Endothelial cell of umbilical vein (primary cell): Measurements from ENCODE around the gene USH2A. TPM values are rescaled to one million over a fixed set of nuclear protein-coding genes. Genes with fewer than 3 reads are reported as not detected.
"Not testable (repeated sequence)": the region's sequence is repeated elsewhere in the genome, so short reads cannot be mapped to it uniquely, and the experiment has no call there.

Source experiments
- BruUV-seq: library from RNA; stranded (reverse); fragments of 400-500 nt; replicated peaks from 2 replicates; lab custom pipeline; 2021; lab: Mats Ljungman, UMichigan
- CTCF ChIA-PET: fragments of 300-600, 350-600 bp; sonication (Branson Sonifier 250); formaldehyde crosslinking; loops from one replicate; lab custom pipeline; 2021; ENCODE audit warnings: antibody characterized with exemption, inconsistent platforms; lab: Charles Lee
- POLR2A ChIA-PET: fragments of 300-600, 350-600 bp; sonication (Branson Sonifier 250); formaldehyde crosslinking; loops from one replicate; lab custom pipeline; 2021; ENCODE audit warnings: antibody characterized with exemption, inconsistent platforms; lab: Charles Lee
- DNase-seq: peaks from one replicate; pipeline ENCODE4 v3.0.0-alpha.2; 2011; ENCODE audit warnings: low read depth, low spot score
- FAIRE-seq: peaks from 2 replicates; lab custom pipeline; 2011; peaks lifted over from hg19 to GRCh38; lab: Jason Lieb, UNC
- H2AFZ ChIP-seq: 2 replicates; pipeline ENCODE4 v1.6.0; 2012; ENCODE audit warnings: low read depth, low read length, control low read depth, inconsistent platforms
- H3K27ac ChIP-seq: 2 replicates; pipeline ENCODE4 v1.5.1; 2011; ENCODE audit warnings: low read depth, mild to moderate bottlenecking, control low read depth, low read length, moderate library complexity; ENCODE audit not compliant: insufficient read depth
- H3K27me3 ChIP-seq, 2 experiments: 2 replicates each; pipeline versions ENCODE4 v1.6.0 to v1.6.1; 2011; ENCODE audit warnings: low read length in 2 of 2, mixed read lengths in 1 of 2; ENCODE audit not compliant: control insufficient read depth in 2 of 2, insufficient read depth in 2 of 2
- H3K36me3 ChIP-seq, 2 experiments: 2 replicates in 1 of 2; 3 replicates in 1 of 2; pipeline ENCODE4 v1.5.1; 2011; ENCODE audit warnings: low read length in 2 of 2, mild to moderate bottlenecking in 1 of 2, moderate library complexity in 1 of 2; ENCODE audit not compliant: control insufficient read depth in 2 of 2, insufficient read depth in 2 of 2; ENCODE audit errors: extremely low read depth in 1 of 2
- H3K4me1 ChIP-seq: 3 replicates; pipeline ENCODE4 v1.5.1; 2011; ENCODE audit warnings: mild to moderate bottlenecking, low read length; ENCODE audit not compliant: control insufficient read depth, insufficient read depth; ENCODE audit errors: extremely low read depth
- H3K4me2 ChIP-seq: 2 replicates; pipeline ENCODE4 v1.6.1; 2011; ENCODE audit warnings: low read length, control low read depth, mixed read lengths; ENCODE audit not compliant: insufficient read depth
- H3K4me3 ChIP-seq, 3 experiments: fragments of 200-600 bp in 1 of 3; sonication (generic), shearing (Covaris generic) in 1 of 3; replicated peaks in 1 of 3; 2 replicates each; pipeline ENCODE4 v1.5.1; 2011 to 2016; ENCODE audit warnings: control low read depth in 3 of 3, low read length in 3 of 3, mild to moderate bottlenecking in 2 of 3, inconsistent platforms in 1 of 3, low read depth in 1 of 3, moderate library complexity in 1 of 3; ENCODE audit not compliant: insufficient read depth in 1 of 3
- H3K79me2 ChIP-seq: 2 replicates; pipeline ENCODE4 v1.6.0; 2012; ENCODE audit warnings: low read length, inconsistent platforms; ENCODE audit not compliant: control insufficient read depth, insufficient read depth
- H3K9ac ChIP-seq: replicated peaks from 2 replicates; pipeline ENCODE3; 2011; ENCODE audit warnings: low read length, control low read depth; ENCODE audit not compliant: insufficient read depth; ENCODE audit errors: extremely low read depth
- H3K9me1 ChIP-seq: replicated peaks from 3 replicates; pipeline ENCODE4 v1.6.0; 2011; ENCODE audit warnings: mild to moderate bottlenecking, low read length; ENCODE audit not compliant: control insufficient read depth, insufficient read depth; ENCODE audit errors: extremely low read depth
- H3K9me3 ChIP-seq: replicated peaks from 2 replicates; pipeline ENCODE4 v1.5.1; 2012; ENCODE audit warnings: low read length, inconsistent platforms; ENCODE audit not compliant: control insufficient read depth, insufficient read depth
- H4K20me1 ChIP-seq: replicated peaks from 2 replicates; pipeline ENCODE3; 2011; ENCODE audit warnings: mild to moderate bottlenecking, low read length; ENCODE audit not compliant: control insufficient read depth, insufficient read depth; ENCODE audit errors: extremely low read depth
- EZH2 ChIP-seq: IDR thresholded peaks from 2 replicates; pipeline ENCODE4 v1.6.1; 2012; ENCODE audit warnings: borderline replicate concordance, low read depth, mild to moderate bottlenecking, moderate library complexity, low read length, inconsistent platforms; ENCODE audit not compliant: severe bottlenecking
- FOS ChIP-seq: IDR thresholded peaks from 2 replicates; pipeline ENCODE4 v1.6.1; 2011; ENCODE audit warnings: mild to moderate bottlenecking, low read length, moderate library complexity, borderline replicate concordance; ENCODE audit not compliant: insufficient read depth
- GATA2 ChIP-seq: IDR thresholded peaks from 2 replicates; pipeline ENCODE4 v1.7.0; 2011; ENCODE audit warnings: low read depth, mild to moderate bottlenecking, moderate library complexity, mixed read lengths, low read length; ENCODE audit not compliant: insufficient read length, insufficient read depth
- JUN ChIP-seq: IDR thresholded peaks from 2 replicates; pipeline ENCODE4 v1.6.1; 2011; ENCODE audit warnings: borderline replicate concordance, low read depth; ENCODE audit not compliant: insufficient read length, insufficient read depth
- MAX ChIP-seq: IDR thresholded peaks from 2 replicates; pipeline ENCODE4 v1.6.1; 2011; ENCODE audit not compliant: insufficient read depth, insufficient read length
- MYC ChIP-seq: IDR thresholded peaks from one replicate; pipeline ENCODE4 v1.6.1; 2011; ENCODE audit warnings: mild to moderate bottlenecking, low read depth, low read length
- POLR2A ChIP-seq: IDR thresholded peaks from 2 replicates; pipeline ENCODE4 v1.6.1; 2012; ENCODE audit warnings: low read depth, mild to moderate bottlenecking, control low read depth, low read length
- POLR2AphosphoS5 ChIP-seq: IDR thresholded peaks from 2 replicates; pipeline ENCODE4 v1.6.1; 2012; ENCODE audit warnings: low read depth, mild to moderate bottlenecking, control low read depth, low read length, moderate library complexity; ENCODE audit not compliant: insufficient read depth
- dilution Hi-C: fragments of 300-500 bp; cut with MboI; formaldehyde crosslinking; loops from one replicate; pipeline ENCODE4 v1.15.0; 2019; ENCODE audit warnings: low sequenced_read_pairs; ENCODE audit not compliant: extremely low pct_ligation_motif_present
- intact Hi-C: fragments of 100-400 bp; cut with micrococcal nuclease; formaldehyde crosslinking; loops from one replicate; pipeline ENCODE4 v1.10.0; 2022
- polyA plus RNA-seq, 4 experiments: library from polyadenylated mRNA; depleted of rRNA in 3 of 4; stranded (reverse) in 3 of 4; unstranded in 1 of 4; fragments of >200 nt; gene quantifications; 2 replicates each; pipeline versions ENCODE4 v1.2.1 to v1.2.3, GENCODE V29; 2011 to 2012; ENCODE audit warnings: missing spikeins in 1 of 4
- total RNA-seq: library from RNA; stranded (reverse); gene quantifications from 2 replicates; pipeline ENCODE4 v1.2.3, GENCODE V29; 2021
- TF ChIP-seq, protein P1 (sequence below), 2 donors: IDR thresholded peaks; 1 replicate in 1 of 2; 2 replicates in 1 of 2; pipeline ENCODE4 v1.5.1; 2011; ENCODE audit warnings: low read length in 2 of 2, mild to moderate bottlenecking in 2 of 2, moderate library complexity in 2 of 2, control low read depth in 1 of 2, inconsistent platforms in 1 of 2, low read depth in 1 of 2; ENCODE audit not compliant: insufficient read depth in 1 of 2; ENCODE audit errors: extremely low read depth in 1 of 2

Gene USH2A
- total and polyA plus RNA-seq, 2 donors (not counting 3 experiments of a cell fraction or from before 2014, with no cell fraction given) = not detected

GRCh38 chr1:216014086-216014485 is 409.2 kb downstream of the USH2A start:
- H2AFZ ChIP-seq = no peak overlapping the region
- no peaks in the 10 kb centered on the region for H3K9me1 ChIP-seq
- intact Hi-C loops (no loop called here), dilution Hi-C loops (no loop called here)
- H3K27me3 ChIP-seq = no peaks in the 10 kb centered on the region
- FAIRE-seq (no peak), DNase-seq (no peak)
- H3K9ac ChIP-seq = no peak overlapping the region
- no peak overlapping the region for H3K4me2 ChIP-seq
- ChIA-PET CTCF (no interaction called here), POLR2A (no interaction called here)
- H4K20me1 ChIP-seq = no peaks in the 10 kb centered on the region
- H3K4me1 ChIP-seq = no peaks in the 10 kb centered on the region
- no peak overlapping the region for H3K27ac ChIP-seq
- no TSS peak for BruUV-seq
- no peaks in the 10 kb centered on the region for H3K36me3 ChIP-seq
- H3K4me3 ChIP-seq = no peak overlapping the region
- no peaks in the 10 kb centered on the region for H3K79me2 ChIP-seq
- peaks cover 2% of the 10 kb centered on the region for H3K9me3 ChIP-seq
- no peak for TF ChIP-seq JUN
- TF ChIP-seq POLR2A = no peak
- TF ChIP-seq, protein P1, sequence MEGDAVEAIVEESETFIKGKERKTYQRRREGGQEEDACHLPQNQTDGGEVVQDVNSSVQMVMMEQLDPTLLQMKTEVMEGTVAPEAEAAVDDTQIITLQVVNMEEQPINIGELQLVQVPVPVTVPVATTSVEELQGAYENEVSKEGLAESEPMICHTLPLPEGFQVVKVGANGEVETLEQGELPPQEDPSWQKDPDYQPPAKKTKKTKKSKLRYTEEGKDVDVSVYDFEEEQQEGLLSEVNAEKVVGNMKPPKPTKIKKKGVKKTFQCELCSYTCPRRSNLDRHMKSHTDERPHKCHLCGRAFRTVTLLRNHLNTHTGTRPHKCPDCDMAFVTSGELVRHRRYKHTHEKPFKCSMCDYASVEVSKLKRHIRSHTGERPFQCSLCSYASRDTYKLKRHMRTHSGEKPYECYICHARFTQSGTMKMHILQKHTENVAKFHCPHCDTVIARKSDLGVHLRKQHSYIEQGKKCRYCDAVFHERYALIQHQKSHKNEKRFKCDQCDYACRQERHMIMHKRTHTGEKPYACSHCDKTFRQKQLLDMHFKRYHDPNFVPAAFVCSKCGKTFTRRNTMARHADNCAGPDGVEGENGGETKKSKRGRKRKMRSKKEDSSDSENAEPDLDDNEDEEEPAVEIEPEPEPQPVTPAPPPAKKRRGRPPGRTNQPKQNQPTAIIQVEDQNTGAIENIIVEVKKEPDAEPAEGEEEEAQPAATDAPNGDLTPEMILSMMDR (IDR thresholded peaks at IDR 0.05; ENCODE audit: extremely low read depth in 1 of 2, insufficient read depth in 1 of 2, low read depth in 1 of 2, low read length in 2 of 2) = no peak
- TF ChIP-seq EZH2 = no peak
- no peak for TF ChIP-seq FOS
- TF ChIP-seq POLR2AphosphoS5 = no peak
- TF ChIP-seq MYC = no peak
- no peak for TF ChIP-seq MAX
- no peak for TF ChIP-seq GATA2

- H3K4me1 ChIP-seq, CTCF ChIA-PET, BruUV-seq, DNase-seq, H3K9me3 ChIP-seq, POLR2A ChIA-PET, H3K9ac ChIP-seq, H3K4me3 ChIP-seq, H3K79me2 ChIP-seq, H2AFZ ChIP-seq, H3K27ac ChIP-seq, intact Hi-C loops, H3K36me3 ChIP-seq, H3K27me3 ChIP-seq, H3K4me2 ChIP-seq, H3K9me1 ChIP-seq, dilution Hi-C loops, FAIRE-seq, H4K20me1 ChIP-seq: not testable (repeated sequence)
Observed at GRCh38 chr1:216009456-216009855, 413.8 kb downstream of the USH2A start.
